Esophagus muscularis mucosa (tissue), 4 donors: ENCODE data around the gene CAMK2A. TPM values are rescaled to one million over a fixed set of nuclear protein-coding genes. Genes with fewer than 3 reads are reported as not detected.

Source experiments
- DNase-seq: peaks from one replicate; pipeline ENCODE4 v3.0.0-alpha.2; 2017; ENCODE audit errors: extremely low spot score
- H3K27ac ChIP-seq, 4 donors: fragments of 200-600 bp; sonication (generic); replicated peaks in 1 of 4; 1 replicate in 3 of 4; 2 replicates in 1 of 4; pipeline ENCODE4 v1.5.1; 2016 to 2019; ENCODE audit warnings: mild to moderate bottlenecking in 1 of 4
- H3K27me3 ChIP-seq, 4 donors: fragments of 200-600 bp; sonication (generic); one replicate each; pipeline versions ENCODE4 v1.5.1 to v1.6.0; 2016 to 2019
- H3K36me3 ChIP-seq, 4 donors: fragments of 200-600 bp; sonication (generic); one replicate each; pipeline ENCODE4 v1.5.1; 2016 to 2019
- H3K4me1 ChIP-seq, 4 donors: fragments of 200-600 bp; sonication (generic); one replicate each; pipeline ENCODE4 v1.5.1; 2016 to 2019
- H3K4me3 ChIP-seq, 4 donors: fragments of 200-600 bp; sonication (generic); 1 replicate in 2 of 4; 2 replicates in 2 of 4; pipeline ENCODE4 v1.5.1; 2016 to 2019; ENCODE audit warnings: mild to moderate bottlenecking in 4 of 4, moderate library complexity in 1 of 4
- H3K9me3 ChIP-seq, 4 donors: fragments of 200-600 bp; sonication (generic); 1 replicate in 3 of 4; 2 replicates in 1 of 4; pipeline ENCODE4 v1.5.1; 2016 to 2019
- EP300 ChIP-seq: sonication (generic); formaldehyde crosslinking; IDR thresholded peaks from one replicate; pipeline ENCODE4 v1.6.1; 2017; ENCODE audit warnings: antibody characterized with exemption
- POLR2A ChIP-seq: fragments of 450-650 bp; IDR thresholded peaks from one replicate; pipeline ENCODE4 v1.6.1; 2017; ENCODE audit warnings: antibody characterized with exemption, moderate library complexity, mild to moderate bottlenecking, low read depth
- POLR2AphosphoS5 ChIP-seq, 2 donors: sonication (generic); formaldehyde crosslinking; IDR thresholded peaks; one replicate each; pipeline ENCODE4 v1.6.1; 2017; ENCODE audit warnings: antibody characterized with exemption in 2 of 2
- WGBS: methylation state at CpG from one replicate; pipeline ENCODE4 v1.1.5; 2018; 5-methylcytosine and 5-hydroxymethylcytosine counted together
- intact Hi-C: fragments of 100-400 bp; cut with DNase I; formaldehyde crosslinking; loops from one replicate; pipeline ENCODE4 v1.15.1; 2023
- total RNA-seq, 4 donors: library from RNA; depleted of rRNA; stranded (reverse); fragments of >200 nt; gene quantifications; one replicate each; pipeline versions ENCODE4 v1.1.0 to v1.2.1, GENCODE V29; 2016
- TF ChIP-seq, protein P1 (sequence below), 3 experiments: fragments of 200-600 bp in 2 of 3; fragments of 450-650 bp in 1 of 3; sonication (generic) in 2 of 3; IDR thresholded peaks; one replicate each; pipeline ENCODE4 v1.5.1; 2017 to 2019; ENCODE audit warnings: antibody characterized with exemption in 3 of 3, mild to moderate bottlenecking in 2 of 3, moderate library complexity in 1 of 3

CAMK2A gene
- total RNA-seq, 4 donors from 2014 or later: 2.5 to 8.0 (median 3.8) TPM

DNA sequence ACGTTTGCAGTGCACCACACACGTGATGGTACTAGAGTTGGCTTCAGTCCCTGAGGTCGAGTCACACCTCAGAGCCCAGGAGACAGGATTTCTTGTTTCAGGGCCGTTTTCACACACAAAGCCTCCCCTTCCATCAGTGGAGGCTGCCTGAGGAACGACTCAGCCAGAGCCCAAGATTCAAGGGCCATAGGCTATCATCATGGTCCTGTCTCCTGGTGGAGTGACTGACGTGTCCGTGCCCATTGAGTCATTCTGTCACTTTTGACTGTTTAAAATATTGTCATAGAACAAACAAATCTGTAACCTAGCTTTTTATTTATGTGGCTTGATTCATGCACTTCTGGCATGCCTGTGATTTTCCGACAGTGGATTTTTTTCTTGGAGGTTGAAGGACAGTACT is 28.3 kb downstream of the CAMK2A start:
- 75% methylated on average over 8 of the region's 8 CpGs for WGBS
- no peaks in the 10 kb centered on the region for H3K27me3 ChIP-seq
- H3K27ac ChIP-seq: no peak overlapping the region
- no peak overlapping the region for H3K4me3 ChIP-seq
- H3K4me1 ChIP-seq: peaks cover 11 to 17% (median 14%) of the 10 kb centered on the region in 4 donors
- TF ChIP-seq POLR2AphosphoS5 (IDR thresholded peaks at IDR 0.05) (no peak), POLR2A (no peak), EP300 (no peak)
- TF ChIP-seq, protein P1, sequence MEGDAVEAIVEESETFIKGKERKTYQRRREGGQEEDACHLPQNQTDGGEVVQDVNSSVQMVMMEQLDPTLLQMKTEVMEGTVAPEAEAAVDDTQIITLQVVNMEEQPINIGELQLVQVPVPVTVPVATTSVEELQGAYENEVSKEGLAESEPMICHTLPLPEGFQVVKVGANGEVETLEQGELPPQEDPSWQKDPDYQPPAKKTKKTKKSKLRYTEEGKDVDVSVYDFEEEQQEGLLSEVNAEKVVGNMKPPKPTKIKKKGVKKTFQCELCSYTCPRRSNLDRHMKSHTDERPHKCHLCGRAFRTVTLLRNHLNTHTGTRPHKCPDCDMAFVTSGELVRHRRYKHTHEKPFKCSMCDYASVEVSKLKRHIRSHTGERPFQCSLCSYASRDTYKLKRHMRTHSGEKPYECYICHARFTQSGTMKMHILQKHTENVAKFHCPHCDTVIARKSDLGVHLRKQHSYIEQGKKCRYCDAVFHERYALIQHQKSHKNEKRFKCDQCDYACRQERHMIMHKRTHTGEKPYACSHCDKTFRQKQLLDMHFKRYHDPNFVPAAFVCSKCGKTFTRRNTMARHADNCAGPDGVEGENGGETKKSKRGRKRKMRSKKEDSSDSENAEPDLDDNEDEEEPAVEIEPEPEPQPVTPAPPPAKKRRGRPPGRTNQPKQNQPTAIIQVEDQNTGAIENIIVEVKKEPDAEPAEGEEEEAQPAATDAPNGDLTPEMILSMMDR (IDR thresholded peaks at IDR 0.05): no peak
- DNase-seq: no peak
- H3K36me3 ChIP-seq: no peaks in the 10 kb centered on the region
- intact Hi-C loops: no loop called here
- no peaks in the 10 kb centered on the region for H3K9me3 ChIP-seq

DNA sequence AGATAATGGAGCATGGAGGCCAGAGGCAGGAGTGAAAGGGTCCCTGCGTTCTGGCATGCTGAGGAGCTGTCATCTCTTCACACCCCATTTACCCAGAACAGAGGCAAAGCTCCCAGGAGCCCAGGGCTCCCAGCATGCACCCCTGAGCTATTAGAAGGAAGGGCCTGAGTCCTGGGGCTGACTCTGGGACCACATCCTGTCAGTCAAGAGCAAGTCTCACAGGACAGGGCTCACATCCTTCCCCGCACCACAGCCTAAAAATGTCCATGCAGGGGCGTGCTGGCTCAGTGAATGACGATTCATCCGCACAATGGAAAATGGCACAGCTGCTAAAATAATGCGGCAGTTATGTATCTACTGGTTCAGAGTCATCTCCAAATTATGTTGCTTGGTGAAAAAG is 31.4 kb downstream of the CAMK2A start:
- H3K9me3 ChIP-seq: no peaks in the 10 kb centered on the region

DNA sequence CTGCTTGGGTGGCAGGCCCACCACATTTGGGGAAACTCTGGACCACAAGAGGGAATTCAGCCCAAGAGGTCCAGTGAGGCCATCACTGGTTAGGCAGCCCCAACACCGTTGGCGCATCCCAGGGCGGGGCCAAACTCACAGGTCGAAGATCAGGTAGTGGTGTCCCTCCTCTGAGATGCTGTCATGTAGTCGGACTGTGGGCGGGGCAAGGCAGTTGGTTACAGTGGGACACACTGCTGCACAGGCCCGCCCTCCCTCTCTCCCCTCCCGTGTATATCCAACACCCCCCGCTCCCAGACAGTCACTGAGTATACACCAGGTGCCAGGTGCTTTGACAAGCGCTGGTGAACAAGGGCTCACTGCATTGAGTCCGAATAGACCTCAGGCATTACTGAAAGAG is 32.1 kb downstream of the CAMK2A start:
- H3K27ac ChIP-seq: no peak overlapping the region
- H3K36me3 ChIP-seq: no peaks in the 10 kb centered on the region
- 88% methylated on average over 7 of the region's 11 CpGs for whole genome bisulfite sequencing
- H3K4me1 ChIP-seq: no peaks in the 10 kb centered on the region
- intact Hi-C loops: no loop called here
- no peaks in the 10 kb centered on the region for H3K27me3 ChIP-seq
- TF ChIP-seq EP300: no peak
- TF ChIP-seq, protein P1 (IDR thresholded peaks at IDR 0.05): no peak
- H3K4me3 ChIP-seq: no peak overlapping the region
- DNase-seq: no peak
- H3K9me3 ChIP-seq: no peaks in the 10 kb centered on the region

More for the DNA sequence above, 31.4 kb downstream of the CAMK2A start:
- DNase-seq: no peak
- Histone ChIP-seq H3K27me3 (no peaks in the 10 kb centered on the region), H3K4me3 (no peak overlapping the region), H3K36me3 (no peaks in the 10 kb centered on the region), H3K4me1 (peaks cover 0 to under 1% (median under 1%) of the 10 kb centered on the region in 4 donors), H3K27ac (no peak overlapping the region)
- TF ChIP-seq, protein P1 (IDR thresholded peaks at IDR 0.05): no peak
- TF ChIP-seq POLR2AphosphoS5 (IDR thresholded peaks at IDR 0.05) (no peak), POLR2A (no peak), EP300 (no peak)
- WGBS: 52% methylated on average over 4 of the region's 6 CpGs
- intact Hi-C loops: no loop called here

DNA sequence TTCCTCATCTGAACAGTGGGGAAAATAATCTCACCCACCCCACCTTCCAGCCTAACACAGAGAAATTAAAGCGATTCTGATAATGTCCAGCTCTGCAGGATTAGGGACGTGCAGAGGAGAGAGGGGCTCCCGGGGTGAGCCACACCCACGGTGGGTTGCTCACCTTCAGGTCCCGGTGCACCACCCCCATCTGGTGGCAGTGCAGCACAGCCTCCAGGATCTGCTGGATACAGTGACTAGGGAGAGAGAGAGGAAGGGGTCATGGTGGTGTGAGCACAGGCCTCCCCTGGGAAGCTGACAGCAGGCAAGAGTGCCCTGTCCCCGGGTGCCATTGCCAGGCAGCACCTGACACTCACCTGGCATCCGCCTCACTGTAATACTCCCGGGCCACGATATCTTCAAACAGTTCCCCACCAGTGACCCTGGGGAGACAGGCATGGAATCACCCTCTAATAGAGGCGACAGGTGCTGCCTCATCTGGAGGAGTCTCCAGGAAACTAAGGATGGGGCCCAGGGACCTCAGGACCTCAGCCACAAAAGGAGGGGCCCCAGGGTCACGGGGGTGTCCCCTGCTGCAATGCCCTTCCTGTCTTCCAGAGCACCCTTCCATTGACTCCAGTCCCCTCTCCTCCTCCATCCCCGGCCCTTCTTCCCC is 33.0 kb downstream of the CAMK2A start:
- no peaks in the 10 kb centered on the region for H3K9me3 ChIP-seq
- no peaks in the 10 kb centered on the region for H3K36me3 ChIP-seq
- H3K4me1 ChIP-seq: no peaks in the 10 kb centered on the region
- H3K27me3 ChIP-seq: no peaks in the 10 kb centered on the region
- TF ChIP-seq, protein P1 (IDR thresholded peaks at IDR 0.05): no peak
- no peak for TF ChIP-seq POLR2A
- no peak for TF ChIP-seq EP300
- no peak for TF ChIP-seq POLR2AphosphoS5 (IDR thresholded peaks at IDR 0.05)
- no peak for DNase-seq
- H3K4me3 ChIP-seq: no peak overlapping the region
- intact Hi-C loops: no loop called here
- 81% methylated on average over 11 of the region's 12 CpGs for WGBS
- H3K27ac ChIP-seq: no peak overlapping the region
